ENCODE data around the gene U2AF2. TPM values are rescaled to one million over a fixed set of nuclear protein-coding genes. Genes with fewer than 3 reads are reported as not detected.

The U2AF2 gene
- total and polyA plus RNA-seq, 2 of the 8 experiments (the other 6 are each of a cell fraction or from before 2014, with no cell fraction given), result 162 to 252 TPM

GRCh38 chr19:55711719-55712118 is 56.9 kb downstream of the U2AF2 start:
- Histone ChIP-seq H2BK15ac (ENCODE audit: low read length) (no peak overlapping the region), H3K14ac (ENCODE audit: insufficient read length) (no peak overlapping the region), H3K18ac (ENCODE audit: extremely low read depth, low read length) (no peak overlapping the region), H3K4ac (replicated peaks; ENCODE audit: insufficient read length, low read depth, low read length) (no peak overlapping the region), H4K20me1 (replicated peaks in 1 of 2; ENCODE audit: control insufficient read depth in 1 of 2, insufficient read depth in 2 of 2, low read length in 2 of 2) (no peaks in the 10 kb centered on the region), H4K8ac (ENCODE audit: extremely low read depth, insufficient read depth, low read length) (no peak overlapping the region), H3K4me2 (ENCODE audit: insufficient read depth in 1 of 2, low read depth in 2 of 2, low read length in 2 of 2) (no peak overlapping the region), H3K27ac (ENCODE audit: low read depth, low read length) (no peak overlapping the region), H2BK120ac (replicated peaks; ENCODE audit: low read depth, low read length) (no peak overlapping the region), H3K4me1 (replicated peaks in 1 of 4; ENCODE audit: control insufficient read depth in 3 of 4, insufficient read depth in 4 of 4, low read length in 3 of 4) (no peaks in the 10 kb centered on the region), H3K79me1 (ENCODE audit: low read depth, low read length) (no peaks in the 10 kb centered on the region), H3K4me3 (ENCODE audit: extremely low read depth in 1 of 4, insufficient read depth in 2 of 4, low read depth in 3 of 4, low read length in 4 of 4) (no peak overlapping the region), H2BK12ac (ENCODE audit: low read depth, low read length) (no peak overlapping the region), H4K5ac (ENCODE audit: insufficient read length, low read depth, low read length) (no peak overlapping the region), H2BK5ac (ENCODE audit: low read depth, low read length) (no peak overlapping the region), H3K27me3 (replicated peaks in 1 of 4; ENCODE audit: control insufficient read depth in 3 of 4, extremely low read depth in 1 of 4, insufficient read depth in 3 of 4, low read length in 3 of 4) (no peaks in the 10 kb centered on the region), H3K9ac (replicated peaks in 1 of 4; ENCODE audit: extremely low read depth in 1 of 4, low read depth in 3 of 4, low read length in 3 of 4) (no peak overlapping the region), H2BK20ac (ENCODE audit: low read length) (no peak overlapping the region), H2AK5ac (ENCODE audit: low read depth, low read length) (no peak overlapping the region), H3K79me2 (ENCODE audit: control insufficient read depth in 1 of 2, insufficient read depth in 2 of 2, low read length in 2 of 2) (no peaks in the 10 kb centered on the region), H3K23ac (ENCODE audit: insufficient read length) (no peak overlapping the region), H4K91ac (replicated peaks; ENCODE audit: insufficient read length, low read length) (no peak overlapping the region), H3K56ac (replicated peaks; ENCODE audit: insufficient read length, low read depth, low read length) (no peak overlapping the region), H2AFZ (ENCODE audit: low read length) (no peak overlapping the region), H3K23me2 (ENCODE audit: low read depth, low read length) (no peaks in the 10 kb centered on the region), H3K9me3 (ENCODE audit: insufficient read depth in 2 of 2, low read depth in 1 of 2, low read length in 1 of 2) (peaks cover 48 to 64% of the 10 kb centered on the region in 2 experiments), H3K36me3 (ENCODE audit: control insufficient read depth in 2 of 4, insufficient read depth in 4 of 4, low read length in 3 of 4) (no peaks in the 10 kb centered on the region)
- no peak for DNase-seq (ENCODE audit: low read depth in 1 of 2, low spot score in 2 of 2)
- ChIA-PET CTCF (ENCODE audit: partially characterized antibody) (no interaction called here), POLR2A (ENCODE audit: partially characterized antibody) (interaction anchor here (1.0 to 1.3 kb wide), 2 partner anchors 9 to 17 kb away, joined by 3 read pairs; no protein-coding TSS in a partner anchor)
- WGBS, 2 experiments (ENCODE audit: extremely low coverage in 1 of 2, insufficient coverage in 1 of 2, insufficient read length in 1 of 2, insufficient replicate concordance in 2 of 2, low coverage in 1 of 2, low lambda C conversion rate in 2 of 2, missing lambda C conversion rate in 1 of 2), result 88% methylated on average over 18 of the region's 18 CpGs; no CpG with 5 or more reads in 1 of the 2 experiments
- FAIRE-seq, result no peak
- no peak for TF ChIP-seq CTCF (IDR thresholded peaks at IDR 0.05; ENCODE audit: control extremely low read depth in 1 of 3, insufficient read depth in 1 of 3, low read depth in 1 of 3, low read length in 3 of 3)
- no peak for TF ChIP-seq MAX (IDR thresholded peaks at IDR 0.05)
- TF ChIP-seq TAF7 (optimal IDR thresholded peaks at IDR 0.05; ENCODE audit: borderline replicate concordance, low read depth, low read length), result no peak
- no peak for TF ChIP-seq KDM1A (IDR thresholded peaks at IDR 0.05; ENCODE audit: borderline replicate concordance, low read length)
- TF ChIP-seq CBX8 (IDR thresholded peaks at IDR 0.05; ENCODE audit: borderline replicate concordance, low read depth, low read length), result no peak
- TF ChIP-seq JUN (IDR thresholded peaks at IDR 0.05; ENCODE audit: low read depth, low read length), result no peak
- no peak for TF ChIP-seq CHD1 (IDR thresholded peaks at IDR 0.05; ENCODE audit: low read depth, low read length)
- TF ChIP-seq TCF12 (IDR thresholded peaks at IDR 0.05; ENCODE audit: low read depth, low read length), result no peak
- no peak for TF ChIP-seq CEBPB (IDR thresholded peaks at IDR 0.05; ENCODE audit: low read depth, low read length)
- TF ChIP-seq SIN3A (conservative IDR thresholded peaks at IDR 0.05 in 1 of 2, IDR thresholded peaks at IDR 0.05 in 1 of 2; ENCODE audit: low read depth in 1 of 2, low read length in 2 of 2), result no peak
- TF ChIP-seq MAFK (IDR thresholded peaks at IDR 0.05; ENCODE audit: low read depth, low read length), result no peak

Measured in H1 (cell line).